Kidney (tissue), 14 donors: ENCODE results near the gene PSORS1C2. TPM values are rescaled to one million over a fixed set of nuclear protein-coding genes. Genes with fewer than 3 reads are reported as not detected.

Experiments
- DNase-seq, 5 donors: peaks; one replicate each; pipeline ENCODE4 v3.0.0-alpha.2; 2013 to 2020
- FAIRE-seq: peaks from 2 replicates; lab custom pipeline; 2012; peaks lifted over from hg19 to GRCh38; lab: Jason Lieb, UNC
- H3K27ac ChIP-seq, 2 donors: one replicate each; pipeline ENCODE4 v1.7.0; 2013; ENCODE audit warnings: low read depth in 2 of 2, low read length in 2 of 2, inconsistent platforms in 1 of 2
- H3K27me3 ChIP-seq: one replicate; pipeline ENCODE4 v1.7.1; 2013; ENCODE audit warnings: low read length, inconsistent platforms; ENCODE audit not compliant: control insufficient read depth, insufficient read depth
- H3K36me3 ChIP-seq, 3 donors: one replicate each; pipeline versions ENCODE4 v1.7.0 to v1.7.1; 2013; ENCODE audit warnings: low read length in 3 of 3, control low read depth in 1 of 3, inconsistent platforms in 1 of 3; ENCODE audit not compliant: insufficient read depth in 3 of 3, control insufficient read depth in 2 of 3
- H3K4me1 ChIP-seq, 3 donors: one replicate each; pipeline versions ENCODE4 v1.7.0 to v1.7.1; 2013; ENCODE audit warnings: low read length in 3 of 3, inconsistent platforms in 1 of 3, low read depth in 1 of 3; ENCODE audit not compliant: control insufficient read depth in 2 of 3, insufficient read depth in 2 of 3
- H3K4me3 ChIP-seq, 3 donors: one replicate each; pipeline versions ENCODE4 v1.7.0 to v1.8.1; 2013; ENCODE audit warnings: low read length in 3 of 3, control low read depth in 1 of 3, inconsistent platforms in 1 of 3
- H3K9ac ChIP-seq, 3 donors: one replicate each; pipeline versions ENCODE4 v1.7.0 to v1.7.1; 2013; ENCODE audit warnings: low read length in 3 of 3, control low read depth in 1 of 3, inconsistent platforms in 1 of 3
- H3K9me3 ChIP-seq, 3 donors: one replicate each; pipeline versions ENCODE4 v1.7.0 to v1.7.1; 2013; ENCODE audit warnings: low read length in 3 of 3, control low read depth in 1 of 3, inconsistent platforms in 1 of 3; ENCODE audit not compliant: control insufficient read depth in 2 of 3, insufficient read depth in 1 of 3
- CTCF ChIP-seq: IDR thresholded peaks from 3 replicates; pipeline ENCODE4 v1.5.1; 2012; ENCODE audit warnings: mild to moderate bottlenecking, moderate library complexity, borderline replicate concordance; ENCODE audit not compliant: insufficient read depth; ENCODE audit errors: extremely low read depth
- intact Hi-C: fragments of 100-400 bp; cut with DNase I; formaldehyde crosslinking; loops from one replicate; pipeline ENCODE4 v1.11.1; 2022
- polyA plus RNA-seq: library from polyadenylated mRNA; stranded (reverse); fragments of 350-450 nt; fragmentation: Illumina TruSeq; extraction: RNeasy Lipid Tissue Mini Kit (QIAGEN cat#74804); gene quantifications from one replicate; pipeline ENCODE4 v1.2.3, GENCODE V29; 2014; ENCODE audit warnings: low read depth, low replicate concordance; ENCODE audit not compliant: insufficient read depth
- total RNA-seq: library from RNA; stranded (reverse); fragmentation: NEBNext Ultra II Directional; extraction: Animal tissue kit (Norgen Biotek cat#: 25700); gene quantifications from one replicate; pipeline ENCODE4 v1.2.1, GENCODE V29; 2021
- donor health status: control.
- donor health status: control.
- donor health status: control.
- donor health status: control.
- donor health status: control.
- donor health status: DM: yes; HTN: yes; CAD: no.
- donor health status: Normal renal cell carcinoma (clear cell type).

PSORS1C2 gene
- total and polyA plus RNA-seq, 2 donors from 2014 or later, result not detected

GRCh38 chr6:31163922-31164321 lies 25.1 kb upstream of the PSORS1C2 start:
- DNase-seq (no peak), FAIRE-seq (no peak)
- no peak overlapping the region for H3K4me3 ChIP-seq
- peak overlapping the region; percentile 42 to 47 for H3K27ac ChIP-seq
- no peak for TF ChIP-seq CTCF
- no peaks in the 10 kb centered on the region for H3K36me3 ChIP-seq
- H3K9ac ChIP-seq, result no peak overlapping the region
- H3K27me3 ChIP-seq, result no peaks in the 10 kb centered on the region
- H3K4me1 ChIP-seq, result peaks cover 0 to 12% (median 1%) of the 10 kb centered on the region in 3 donors
- H3K9me3 ChIP-seq, result no peaks in the 10 kb centered on the region
- intact Hi-C loops, result no loop called here

GRCh38 chr6:31162463-31163165 lies 23.7 kb upstream of the PSORS1C2 start:
- intact Hi-C loops, result no loop called here
- H3K27me3 ChIP-seq, result no peaks in the 10 kb centered on the region
- H3K36me3 ChIP-seq, result no peaks in the 10 kb centered on the region
- peaks cover 0 to 8% (median 0%) of the 10 kb centered on the region in 3 donors for H3K4me1 ChIP-seq
- peak overlapping the region in 1 of 3 donors; percentile 13 for H3K9ac ChIP-seq
- peak overlapping the region in 1 of 2 donors; percentile 14 for H3K27ac ChIP-seq
- TF ChIP-seq CTCF, result no peak
- no peak for FAIRE-seq
- no peak for DNase-seq
- no peak overlapping the region for H3K4me3 ChIP-seq
- H3K9me3 ChIP-seq, result no peaks in the 10 kb centered on the region

DNA sequence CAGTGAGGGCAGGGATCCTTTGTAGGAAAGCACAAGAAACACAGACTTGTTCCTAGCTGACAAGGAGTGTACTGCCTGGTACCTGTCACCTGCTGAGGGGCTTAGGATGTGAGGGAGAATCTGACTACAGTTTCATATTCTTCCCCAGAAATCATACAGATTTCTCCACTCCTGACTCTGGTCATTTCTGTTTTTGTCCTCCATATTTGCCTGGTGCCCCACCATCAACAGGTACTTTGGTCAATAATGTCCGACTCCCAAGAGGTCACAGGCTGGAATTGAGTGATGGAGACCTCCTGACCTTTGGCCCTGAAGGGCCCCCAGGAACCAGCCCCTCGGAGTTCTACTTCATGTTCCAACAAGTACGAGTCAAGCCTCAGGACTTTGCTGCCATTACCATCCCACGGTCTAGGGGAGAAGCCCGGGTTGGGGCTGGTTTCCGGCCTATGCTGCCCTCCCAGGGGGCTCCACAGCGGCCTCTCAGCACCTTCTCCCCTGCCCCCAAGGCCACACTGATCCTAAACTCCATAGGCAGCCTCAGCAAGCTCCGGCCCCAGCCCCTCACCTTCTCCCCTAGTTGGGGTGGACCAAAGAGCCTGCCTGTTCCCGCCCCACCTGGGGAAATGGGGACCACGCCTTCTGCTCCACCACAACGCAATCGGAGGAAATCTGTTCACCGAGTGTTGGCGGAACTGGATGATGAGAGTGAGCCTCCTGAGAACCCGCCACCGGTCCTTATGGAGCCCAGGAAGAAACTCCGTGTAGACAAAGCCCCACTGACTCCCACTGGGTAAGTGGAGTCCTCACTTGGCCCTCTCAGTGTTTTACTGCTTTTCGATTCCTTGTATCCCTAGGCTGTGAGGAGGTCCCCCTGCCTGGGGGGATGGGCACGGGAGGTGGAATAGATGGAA lies 22.6 kb upstream of the PSORS1C2 start:
- no peaks in the 10 kb centered on the region for H3K36me3 ChIP-seq
- intact Hi-C loops, result no loop called here
- no peaks in the 10 kb centered on the region for H3K9me3 ChIP-seq
- no peaks in the 10 kb centered on the region for H3K27me3 ChIP-seq
- no peak overlapping the region for H3K9ac ChIP-seq
- DNase-seq, result no peak
- no peak for TF ChIP-seq CTCF
- no peak overlapping the region for H3K4me3 ChIP-seq
- no peak overlapping the region for H3K27ac ChIP-seq
- FAIRE-seq, result no peak
- H3K4me1 ChIP-seq, result peaks cover 0 to 14% (median 6%) of the 10 kb centered on the region in 3 donors
